Ishikawa (cell line): ENCODE data around the gene DCUN1D2.

Experiments
- EGR1 ChIP-seq: IDR thresholded peaks from 2 replicates; pipeline ENCODE4 v1.6.1; 2012
- EP300 ChIP-seq: IDR thresholded peaks from 2 replicates; pipeline ENCODE4 v1.6.1; 2012; ENCODE audit warnings: borderline replicate concordance
- MAX ChIP-seq: IDR thresholded peaks from 2 replicates; pipeline ENCODE4 v1.6.1; 2012
- RAD21 ChIP-seq: IDR thresholded peaks from 2 replicates; pipeline ENCODE4 v1.6.1; 2012; ENCODE audit warnings: low read depth
- TCF12 ChIP-seq: IDR thresholded peaks from 2 replicates; pipeline ENCODE4 v1.6.1; 2012; ENCODE audit warnings: low read depth
- YY1 ChIP-seq: IDR thresholded peaks from 2 replicates; pipeline ENCODE4 v1.6.1; 2012; ENCODE audit warnings: low read depth

GRCh38 chr13:113472355-113473025 is 18.0 kb downstream of the DCUN1D2 start:
- TF ChIP-seq RAD21 (no peak), MAX (no peak), YY1 (no peak), EGR1 (no peak), EP300 (no peak), TCF12 (no peak)
